Activated T-cell treated with anti-CD3 and anti-CD28 coated beads for 4 hours (primary cell): Measurements from ENCODE around the gene U2AF2.

Source experiments
- DNase-seq: peaks from one replicate; pipeline ENCODE4 v3.0.0-alpha.2; 2020

The U2AF2 gene

GRCh38 chr19:55720214-55720746 is 65.4 kb downstream of the U2AF2 start:
- no peak for DNase-seq

- DNase-seq: no peak
Observed at GRCh38 chr19:55720801-55721200, 66.0 kb downstream of the U2AF2 start.

- no peak for DNase-seq
Observed at GRCh38 chr19:55723491-55723890, 68.7 kb downstream of the U2AF2 start.
